GM12878 (cell line): ENCODE measurements around the gene MYO18B. TPM values are rescaled to one million over a fixed set of nuclear protein-coding genes. Genes with fewer than 3 reads are reported as not detected.

Source experiments
- ATAC-seq: fragments of 200-7000 bp; cut with Tn5 transposase; 3 replicates; pipeline ENCODE4 v1.9.1; 2020; ENCODE audit warnings: mild to moderate bottlenecking, moderate library complexity
- BruUV-seq: library from RNA; stranded (reverse); fragments of 400-500 nt; replicated peaks from 2 replicates; lab custom pipeline; 2021; lab: Mats Ljungman, UMichigan
- CTCF ChIA-PET: fragments of 300-600 bp; sonication (Branson Sonifier 250); formaldehyde crosslinking; extraction: SDS; loops from one replicate; lab custom pipeline; 2021; ENCODE audit warnings: inconsistent platforms; lab: Yijun Ruan, JAX
- POLR2A ChIA-PET: fragments of 350-600 bp; formaldehyde crosslinking; extraction: SDS; loops from one replicate; lab custom pipeline; 2021; ENCODE audit warnings: inconsistent platforms; lab: Charles Lee
- RAD21 ChIA-PET: fragments of 300-600 bp; sonication (Branson Sonifier 250); formaldehyde crosslinking; loops from one replicate; lab custom pipeline; 2023; ENCODE audit warnings: antibody characterized with exemption; ENCODE audit not compliant: unreplicated experiment; lab: Charles Lee
- SMC1A ChIA-PET: fragments of 300-600 bp; sonication (Branson Sonifier 250); formaldehyde crosslinking; loops from one replicate; lab custom pipeline; 2023; ENCODE audit not compliant: unreplicated experiment, uncharacterized antibody; lab: Charles Lee
- DNase-seq: peaks from one replicate; pipeline ENCODE4 v3.0.0-alpha.2; 2011; ENCODE audit warnings: low read depth, low spot score
- FAIRE-seq: peaks from 3 replicates; lab custom pipeline; 2011; peaks lifted over from hg19 to GRCh38; lab: Jason Lieb, UNC
- H2AFZ ChIP-seq: 2 replicates; pipeline ENCODE4 v1.6.0; 2011; ENCODE audit warnings: low read depth, low read length, control low read depth; ENCODE audit not compliant: control insufficient read depth
- H3K27ac ChIP-seq: 2 replicates; pipeline ENCODE4 v1.5.1; 2011; ENCODE audit warnings: control low read depth; ENCODE audit not compliant: control insufficient read depth, insufficient read depth
- H3K27me3 ChIP-seq, 2 experiments: replicated peaks in 1 of 2; 2 replicates each; pipeline versions ENCODE4 v1.6.0 to v1.6.1; 2011; ENCODE audit warnings: low read length in 1 of 2; ENCODE audit not compliant: control insufficient read depth in 2 of 2, insufficient read depth in 2 of 2
- H3K36me3 ChIP-seq, 2 experiments: 2 replicates each; pipeline ENCODE4 v1.5.1; 2011; ENCODE audit warnings: low read length in 1 of 2; ENCODE audit not compliant: control insufficient read depth in 2 of 2, insufficient read depth in 2 of 2
- H3K4me1 ChIP-seq: 2 replicates; pipeline ENCODE4 v1.6.1; 2011; ENCODE audit warnings: mild to moderate bottlenecking, low read length, moderate library complexity, mixed read lengths; ENCODE audit not compliant: control insufficient read depth, insufficient read depth
- H3K4me2 ChIP-seq: 2 replicates; pipeline ENCODE4 v1.6.0; 2011; ENCODE audit warnings: control low read depth; ENCODE audit not compliant: control insufficient read depth, insufficient read depth
- H3K4me3 ChIP-seq: fragments of 200-600 bp; sonication (generic); 2 replicates; pipeline ENCODE4 v1.5.1; 2016
- H3K79me2 ChIP-seq: 2 replicates; pipeline ENCODE4 v1.6.0; 2011; ENCODE audit warnings: low read length; ENCODE audit not compliant: control insufficient read depth, insufficient read depth
- H3K9ac ChIP-seq: 2 replicates; pipeline ENCODE4 v1.8.0; 2011; ENCODE audit warnings: low read length, control low read depth, mixed read lengths; ENCODE audit not compliant: control insufficient read depth, insufficient read depth
- H3K9me3 ChIP-seq: replicated peaks from 3 replicates; pipeline ENCODE4 v1.5.1; 2011; ENCODE audit warnings: mild to moderate bottlenecking, low read length; ENCODE audit not compliant: control insufficient read depth, insufficient read depth
- H4K20me1 ChIP-seq: 2 replicates; pipeline ENCODE4 v1.6.0; 2011; ENCODE audit not compliant: control insufficient read depth, insufficient read depth
- CREB1 ChIP-seq: IDR thresholded peaks from 2 replicates; pipeline ENCODE4 v1.6.1; 2012; ENCODE audit warnings: low read depth, mild to moderate bottlenecking, inconsistent platforms
- EED ChIP-seq: sonication (generic); IDR thresholded peaks from 2 replicates; pipeline ENCODE4 v1.6.1; 2016; ENCODE audit warnings: antibody characterized with exemption, low read depth
- EZH2 ChIP-seq: IDR thresholded peaks from 2 replicates; pipeline ENCODE4 v1.6.1; 2012; ENCODE audit warnings: low read depth, mild to moderate bottlenecking, control low read depth, inconsistent platforms, low read length, borderline replicate concordance; ENCODE audit not compliant: control insufficient read depth
- FOXK2 ChIP-seq: fragments of 450-650 bp; IDR thresholded peaks from 2 replicates; pipeline ENCODE4 v1.6.1; 2017; ENCODE audit warnings: mild to moderate bottlenecking, moderate library complexity
- IKZF1 ChIP-seq: fragments of 450-650 bp; conservative IDR thresholded peaks from 2 replicates; pipeline ENCODE4 v1.6.1; 2017; ENCODE audit warnings: antibody characterized with exemption, mild to moderate bottlenecking
- NR2F1 ChIP-seq: fragments of 450-650 bp; conservative IDR thresholded peaks from 2 replicates; pipeline ENCODE4 v1.6.1; 2017; ENCODE audit warnings: mild to moderate bottlenecking
- POU2F2 ChIP-seq: IDR thresholded peaks from 3 replicates; pipeline ENCODE4 v1.6.1; 2011; ENCODE audit warnings: low read depth, mild to moderate bottlenecking, low read length, borderline replicate concordance
- SMAD1 ChIP-seq: fragments of 450-650 bp; IDR thresholded peaks from 2 replicates; pipeline ENCODE4 v1.6.1; 2018; ENCODE audit warnings: mild to moderate bottlenecking, low read depth; ENCODE audit not compliant: partially characterized antibody
- SREBF2 ChIP-seq: IDR thresholded peaks from 2 replicates; pipeline ENCODE4 v1.6.1; 2012; ENCODE audit warnings: mild to moderate bottlenecking, low read length
- STAT3 ChIP-seq: IDR thresholded peaks from 2 replicates; pipeline ENCODE4 v1.6.1; 2011; ENCODE audit warnings: low read depth, low read length, improper control_type of control experiment
- SUPT20H ChIP-seq: IDR thresholded peaks from 2 replicates; pipeline ENCODE4 v1.6.1; 2011; ENCODE audit warnings: low read depth, mild to moderate bottlenecking, low read length, moderate library complexity, borderline replicate concordance; ENCODE audit not compliant: control insufficient read depth
- WGBS: methylation state at CpG from one replicate; pipeline ENCODE4 v1.1.6; 2016; ENCODE audit warnings: low lambda C conversion rate; ENCODE audit not compliant: insufficient replicate concordance, insufficient coverage; ENCODE audit errors: missing lambda C conversion rate; 5-methylcytosine and 5-hydroxymethylcytosine counted together
- in situ Hi-C: fragments of 300-500 bp; cut with MboI; formaldehyde crosslinking; loops from 9 replicates; pipeline ENCODE4 v1.14.3; 2018; ENCODE audit warnings: mixed read lengths
- intact Hi-C: fragments of 100-400 bp; cut with micrococcal nuclease; formaldehyde crosslinking; loops from one replicate; pipeline ENCODE4 v1.14.2; 2022; ENCODE audit not compliant: unreplicated experiment
- polyA plus RNA-seq, 11 experiments: library from polyadenylated mRNA; depleted of rRNA in 4 of 11; unstranded in 6 of 11; stranded (reverse) in 5 of 11; fragments of >200 nt; fragmentation: Nextera tagmentation in 4 of 11; fragmentation: Illumina TruSeq in 1 of 11; extraction: Ambion mirVana in 4 of 11; extraction: Trizol in 1 of 11; gene quantifications; 1 replicate in 1 of 11; 2 replicates in 10 of 11; pipeline versions ENCODE4 v1.2.1 to v1.2.3, GENCODE V29; 2011 to 2016; ENCODE audit warnings: inconsistent platforms in 2 of 11, missing spikeins in 2 of 11, low read depth in 1 of 11
- total RNA-seq, 4 experiments: library from RNA; depleted of rRNA in 3 of 4; stranded (reverse); fragments of >200 nt in 3 of 4; fragmentation: Illumina TruSeq in 1 of 4; extraction: Trizol in 1 of 4; gene quantifications; 2 replicates each; pipeline versions ENCODE4 v1.2.1 to v1.2.3, GENCODE V29; 2013 to 2021
- TF ChIP-seq, protein P1 (sequence below): fragments of 450-650 bp; conservative IDR thresholded peaks from 2 replicates; pipeline ENCODE4 v1.6.1; 2017; ENCODE audit warnings: mild to moderate bottlenecking, moderate library complexity

The MYO18B gene
- total and polyA plus RNA-seq, 10 of the 15 experiments (the other 5 are each of a cell fraction or from before 2014, with no cell fraction given): 0.05 to 2.1 (median 0.51) TPM; not detected in 1

GRCh38 chr22:25780673-25781072 lies 38.7 kb downstream of the MYO18B start:
- BruUV-seq: no TSS peak
- in situ Hi-C loops: loop anchor here (5.0 kb wide), 1 partner anchor 552 kb away; no protein-coding TSS in a partner anchor
- no peak for FAIRE-seq
- ChIA-PET POLR2A (no interaction called here), SMC1A (no interaction called here), RAD21 (interaction anchor here (0.7 kb wide), 1 partner anchor 306 kb away, joined by 6 read pairs; no protein-coding TSS in a partner anchor)
- Histone ChIP-seq H3K4me2 (no peak overlapping the region), H3K27me3 (no peaks in the 10 kb centered on the region; a peak in 1 of 4 replicates), H3K79me2 (no peaks in the 10 kb centered on the region), H3K36me3 (no peaks in the 10 kb centered on the region), H3K4me3 (no peak overlapping the region), H3K9me3 (no peaks in the 10 kb centered on the region; the same call in 2 of the 3 replicates), H3K27ac (no peak overlapping the region)
- TF ChIP-seq EZH2 (no peak), FOXK2 (no peak), SMAD1 (no peak), POU2F2 (no peak), IKZF1 (no peak), SREBF2 (no peak), STAT3 (no peak), SUPT20H (no peak), NR2F1 (no peak), CREB1 (no peak), EED (no peak)
- TF ChIP-seq, protein P1, sequence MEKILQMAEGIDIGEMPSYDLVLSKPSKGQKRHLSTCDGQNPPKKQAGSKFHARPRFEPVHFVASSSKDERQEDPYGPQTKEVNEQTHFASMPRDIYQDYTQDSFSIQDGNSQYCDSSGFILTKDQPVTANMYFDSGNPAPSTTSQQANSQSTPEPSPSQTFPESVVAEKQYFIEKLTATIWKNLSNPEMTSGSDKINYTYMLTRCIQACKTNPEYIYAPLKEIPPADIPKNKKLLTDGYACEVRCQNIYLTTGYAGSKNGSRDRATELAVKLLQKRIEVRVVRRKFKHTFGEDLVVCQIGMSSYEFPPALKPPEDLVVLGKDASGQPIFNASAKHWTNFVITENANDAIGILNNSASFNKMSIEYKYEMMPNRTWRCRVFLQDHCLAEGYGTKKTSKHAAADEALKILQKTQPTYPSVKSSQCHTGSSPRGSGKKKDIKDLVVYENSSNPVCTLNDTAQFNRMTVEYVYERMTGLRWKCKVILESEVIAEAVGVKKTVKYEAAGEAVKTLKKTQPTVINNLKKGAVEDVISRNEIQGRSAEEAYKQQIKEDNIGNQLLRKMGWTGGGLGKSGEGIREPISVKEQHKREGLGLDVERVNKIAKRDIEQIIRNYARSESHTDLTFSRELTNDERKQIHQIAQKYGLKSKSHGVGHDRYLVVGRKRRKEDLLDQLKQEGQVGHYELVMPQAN: no peak
- TF ChIP-seq, all 136 proteins: peak for 0
- CTCF ChIA-PET: no interaction called here
- no peaks in the 10 kb centered on the region for H3K4me1 ChIP-seq
- no peak overlapping the region for H2AFZ ChIP-seq
- no peaks in the 10 kb centered on the region for H4K20me1 ChIP-seq
- ATAC-seq (no peak), DNase-seq (no peak)
- intact Hi-C loops: no loop called here
- no peak overlapping the region for H3K9ac ChIP-seq
- WGBS: 35% methylated on average over 11 of the region's 11 CpGs
